Activated naive CD4-positive, alpha-beta T cell (primary cell): ENCODE measurements around the gene IMPG2.

ENCODE experiments used
- DNase-seq, 4 experiments: peaks; one replicate each; lab custom pipeline; 2025; lab: John Stamatoyannopoulos, UW

IMPG2 gene

GRCh38 chr3:101273608-101274007 lies 46.8 kb downstream of the IMPG2 start:
- no peak for DNase-seq

GRCh38 chr3:101273156-101273555 lies 47.2 kb downstream of the IMPG2 start:
- no peak for DNase-seq

GRCh38 chr3:101271728-101272127 lies 48.6 kb downstream of the IMPG2 start:
- DNase-seq, result no peak

GRCh38 chr3:101270149-101270548 lies 50.2 kb downstream of the IMPG2 start:
- no peak for DNase-seq

- no peak for DNase-seq
Measured at GRCh38 chr3:101268971-101269671, 51.3 kb downstream of the IMPG2 start.

GRCh38 chr3:101268141-101268540 lies 52.2 kb downstream of the IMPG2 start:
- DNase-seq, result no peak

- DNase-seq, result no peak
Measured at GRCh38 chr3:101266566-101266965, 53.8 kb downstream of the IMPG2 start.

GRCh38 chr3:101266071-101266470 lies 54.3 kb downstream of the IMPG2 start:
- DNase-seq, result no peak

GRCh38 chr3:101262393-101263240 lies 57.8 kb downstream of the IMPG2 start:
- DNase-seq, result no peak

GRCh38 chr3:101261506-101261905 lies 58.9 kb downstream of the IMPG2 start:
- no peak for DNase-seq

GRCh38 chr3:101259485-101260341 lies 60.7 kb downstream of the IMPG2 start:
- no peak for DNase-seq

- DNase-seq, result no peak
Measured at GRCh38 chr3:101256511-101256910, 63.9 kb downstream of the IMPG2 start.

- DNase-seq, result no peak
Measured at GRCh38 chr3:101255441-101255840, 64.9 kb downstream of the IMPG2 start.

- DNase-seq, result no peak
Measured at GRCh38 chr3:101253396-101253795, 67.0 kb downstream of the IMPG2 start.

- DNase-seq, result no peak
Measured at GRCh38 chr3:101252945-101253344, 67.4 kb downstream of the IMPG2 start.

- no peak for DNase-seq
Measured at GRCh38 chr3:101252307-101252706, 68.1 kb downstream of the IMPG2 start.

- no peak for DNase-seq
Measured at GRCh38 chr3:101251441-101251840, 68.9 kb downstream of the IMPG2 start.

- DNase-seq, result no peak
Measured at GRCh38 chr3:101249522-101249921, 70.9 kb downstream of the IMPG2 start.

GRCh38 chr3:101248736-101249135 lies 71.6 kb downstream of the IMPG2 start:
- DNase-seq, result no peak

GRCh38 chr3:101244212-101244575 lies 76.2 kb downstream of the IMPG2 start:
- DNase-seq, result no peak

GRCh38 chr3:101243285-101244211 lies 76.8 kb downstream of the IMPG2 start:
- no peak for DNase-seq
